HepG2 (cell line): Measurements from ENCODE around the gene PIEZO2. TPM values are rescaled to one million over a fixed set of nuclear protein-coding genes. Genes with fewer than 3 reads are reported as not detected.
A peak's percentile ranks its signal among the peaks of the same experiment; 100 is the strongest.

Source experiments
- ATAC-seq: fragments of 200-7000 bp; cut with Tn5 transposase; 3 replicates; pipeline ENCODE4 v1.9.1; 2020; ENCODE audit warnings: mild to moderate bottlenecking, moderate library complexity
- BruUV-seq: library from RNA; stranded (reverse); fragments of 400-500 nt; replicated peaks from 2 replicates; lab custom pipeline; 2021; lab: Mats Ljungman, UMichigan
- CTCF ChIA-PET: fragments of 300-600 bp; formaldehyde crosslinking; extraction: SDS; loops from one replicate; lab custom pipeline; 2021; ENCODE audit warnings: low total read pairs, inconsistent platforms, low intra/inter-chr PET ratio; lab: Yijun Ruan, JAX
- POLR2A ChIA-PET: fragments of 350-600 bp; sonication (Branson Sonifier 250); formaldehyde crosslinking; loops from one replicate; lab custom pipeline; 2020; ENCODE audit warnings: antibody characterized with exemption, inconsistent platforms; lab: Yijun Ruan, JAX
- DNase-seq: peaks from one replicate; pipeline ENCODE4 v3.0.0-alpha.2; 2015; ENCODE audit warnings: low spot score
- FAIRE-seq: peaks from 3 replicates; lab custom pipeline; 2011; peaks lifted over from hg19 to GRCh38; lab: Jason Lieb, UNC
- H2AFZ ChIP-seq: one replicate; pipeline ENCODE4 v1.6.1; 2011; ENCODE audit warnings: low read length, inconsistent platforms
- H3K27ac ChIP-seq: fragments of 300-600 bp; 3 replicates; pipeline ENCODE4 v1.8.0; 2011; ENCODE audit warnings: mixed run types, mild to moderate bottlenecking, mixed read lengths, low read length, inconsistent platforms; ENCODE audit not compliant: insufficient read depth; ENCODE audit errors: extremely low read length
- H3K27me3 ChIP-seq, 2 experiments: fragments of 200-600 bp in 1 of 2; 2 replicates in 1 of 2; 3 replicates in 1 of 2; pipeline versions ENCODE4 v1.6.0 to v1.8.0; 2011; ENCODE audit warnings: low read length in 2 of 2, mild to moderate bottlenecking in 2 of 2, moderate library complexity in 2 of 2, inconsistent platforms in 1 of 2; ENCODE audit not compliant: insufficient read depth in 2 of 2, control insufficient read depth in 1 of 2
- H3K36me3 ChIP-seq, 2 experiments: fragments of 200-600 bp in 1 of 2; replicated peaks in 1 of 2; 2 replicates in 1 of 2; 3 replicates in 1 of 2; pipeline versions ENCODE4 v1.5.1 to v1.8.0; 2011; ENCODE audit warnings: low read length in 2 of 2, inconsistent platforms in 1 of 2; ENCODE audit not compliant: insufficient read depth in 2 of 2, control insufficient read depth in 1 of 2
- H3K4me1 ChIP-seq: 2 replicates; pipeline ENCODE4 v1.5.1; 2012; ENCODE audit warnings: low read length, inconsistent platforms; ENCODE audit not compliant: insufficient read depth
- H3K4me2 ChIP-seq: 2 replicates; pipeline ENCODE4 v1.6.0; 2011; ENCODE audit warnings: low read depth, low read length, inconsistent platforms
- H3K4me3 ChIP-seq, 3 experiments: fragments of 200-600 bp in 1 of 3; sonication (generic), shearing (Covaris generic) in 1 of 3; replicated peaks in 1 of 3; 2 replicates each; pipeline ENCODE4 v1.5.1; 2011 to 2016; ENCODE audit warnings: low read length in 3 of 3, inconsistent platforms in 2 of 3, low read depth in 2 of 3, mild to moderate bottlenecking in 2 of 3, control low read depth in 1 of 3, mixed read lengths in 1 of 3; ENCODE audit not compliant: insufficient read depth in 1 of 3
- H3K79me2 ChIP-seq: one replicate; pipeline ENCODE4 v1.6.1; 2011; ENCODE audit warnings: low read length, inconsistent platforms; ENCODE audit not compliant: insufficient read depth
- H3K9ac ChIP-seq: 2 replicates; pipeline ENCODE4 v1.6.0; 2011; ENCODE audit warnings: mild to moderate bottlenecking, low read depth, low read length, inconsistent platforms; ENCODE audit not compliant: insufficient read depth
- H3K9me3 ChIP-seq: 2 replicates; pipeline ENCODE4 v1.5.1; 2012; ENCODE audit warnings: mild to moderate bottlenecking, low read length
- H4K20me1 ChIP-seq: 2 replicates; pipeline ENCODE4 v1.6.0; 2011; ENCODE audit warnings: inconsistent platforms, mild to moderate bottlenecking, low read length, moderate library complexity; ENCODE audit not compliant: insufficient read depth
- BCL6 ChIP-seq: IDR thresholded peaks from 2 replicates; pipeline ENCODE4 v1.6.1; 2016; ENCODE audit warnings: missing genetic modification reagents, missing compliant biosample characterization
- HMG20A ChIP-seq: IDR thresholded peaks from 2 replicates; pipeline ENCODE4 v1.6.1; 2016; ENCODE audit warnings: borderline replicate concordance
- NCOA1 ChIP-seq: sonication (generic); formaldehyde crosslinking; IDR thresholded peaks from 2 replicates; pipeline ENCODE4 v1.9.0; 2021; ENCODE audit warnings: missing genetic modification reagents
- RFXANK ChIP-seq: IDR thresholded peaks from 2 replicates; pipeline ENCODE4 v1.6.1; 2016
- SCMH1 ChIP-seq: sonication (generic); formaldehyde crosslinking; IDR thresholded peaks from 2 replicates; pipeline ENCODE4 v1.9.0; 2021; ENCODE audit warnings: missing genetic modification reagents, mild to moderate bottlenecking, borderline replicate concordance
- SKI ChIP-seq: fragments of 450-650 bp; IDR thresholded peaks from one replicate; pipeline ENCODE4 v1.6.1; 2018; ENCODE audit warnings: mild to moderate bottlenecking; ENCODE audit not compliant: partially characterized antibody
- SMAD3 ChIP-seq: sonication (generic); formaldehyde crosslinking; IDR thresholded peaks from 2 replicates; pipeline ENCODE4 v1.4.0; 2020; ENCODE audit warnings: missing genetic modification reagents
- SMYD3 ChIP-seq: sonication (generic); formaldehyde crosslinking; IDR thresholded peaks from 2 replicates; pipeline ENCODE4 v1.8.1; 2023; ENCODE audit warnings: mild to moderate bottlenecking, missing genetic modification reagents
- TBP ChIP-seq: sonication (generic); formaldehyde crosslinking; IDR thresholded peaks from 2 replicates; pipeline ENCODE4 v1.5.0; 2020; ENCODE audit warnings: missing genetic modification reagents
- ZNF44 ChIP-seq: sonication (generic); formaldehyde crosslinking; IDR thresholded peaks from 2 replicates; pipeline ENCODE4 v1.5.1; 2020; ENCODE audit warnings: mild to moderate bottlenecking, missing genetic modification reagents
- ZNF614 ChIP-seq: IDR thresholded peaks from 2 replicates; pipeline ENCODE4 v1.6.1; 2018; ENCODE audit warnings: missing biosample characterization, missing genetic modification reagents, inconsistent platforms, borderline replicate concordance
- WGBS: methylation state at CpG from one replicate; pipeline ENCODE4 v1.1.6; 2017; ENCODE audit warnings: low lambda C conversion rate; 5-methylcytosine and 5-hydroxymethylcytosine counted together
- in situ Hi-C: cut with HindIII; loops from 2 replicates; pipeline ENCODE4 v1.10.0; 2017; ENCODE audit warnings: low pct_unique_long_range_greater_than_20kb; ENCODE audit not compliant: extremely low pct_ligation_motif_present
- intact Hi-C: fragments of 100-400 bp; cut with micrococcal nuclease; formaldehyde crosslinking; loops from one replicate; pipeline ENCODE4 v1.10.0; 2022; ENCODE audit not compliant: unreplicated experiment
- polyA plus RNA-seq, 8 experiments: library from polyadenylated mRNA; depleted of rRNA in 3 of 8; stranded (reverse) in 7 of 8; unstranded in 1 of 8; fragments of >200 nt; fragmentation: Illumina TruSeq in 4 of 8; extraction: Trizol in 4 of 8; gene quantifications; 2 replicates each; pipeline versions ENCODE4 v1.2.1 to v1.2.3, GENCODE V29; 2011 to 2016; ENCODE audit warnings: low read depth in 4 of 8, missing spikeins in 1 of 8, mixed read lengths in 1 of 8; ENCODE audit not compliant: insufficient read depth in 1 of 8
- total RNA-seq, 5 experiments: library from RNA; depleted of rRNA; stranded (reverse); fragments of >200 nt; fragmentation: Illumina TruSeq; extraction: Trizol; gene quantifications; 2 replicates each; pipeline ENCODE4 v1.2.3, GENCODE V29; 2016; ENCODE audit warnings: low read depth in 1 of 5
- TF ChIP-seq, protein P1 (sequence below): IDR thresholded peaks from 2 replicates; pipeline ENCODE4 v1.4.0; 2020; ENCODE audit warnings: mild to moderate bottlenecking, missing genetic modification reagents
- TF ChIP-seq, protein P2 (sequence below), 2 experiments: sonication (generic) in 1 of 2; formaldehyde crosslinking in 1 of 2; IDR thresholded peaks; 2 replicates each; pipeline versions ENCODE4 v1.6.1 to v1.9.0; 2014 to 2022; ENCODE audit warnings: antibody characterized with exemption in 1 of 2, borderline replicate concordance in 1 of 2, inconsistent platforms in 1 of 2, low read depth in 1 of 2, missing genetic modification reagents in 1 of 2

PIEZO2 gene
- total and polyA plus RNA-seq, 2 of the 13 experiments (the other 11 are each of a cell fraction or from before 2014, with no cell fraction given), result 15.2 to 27.2 TPM

DNA sequence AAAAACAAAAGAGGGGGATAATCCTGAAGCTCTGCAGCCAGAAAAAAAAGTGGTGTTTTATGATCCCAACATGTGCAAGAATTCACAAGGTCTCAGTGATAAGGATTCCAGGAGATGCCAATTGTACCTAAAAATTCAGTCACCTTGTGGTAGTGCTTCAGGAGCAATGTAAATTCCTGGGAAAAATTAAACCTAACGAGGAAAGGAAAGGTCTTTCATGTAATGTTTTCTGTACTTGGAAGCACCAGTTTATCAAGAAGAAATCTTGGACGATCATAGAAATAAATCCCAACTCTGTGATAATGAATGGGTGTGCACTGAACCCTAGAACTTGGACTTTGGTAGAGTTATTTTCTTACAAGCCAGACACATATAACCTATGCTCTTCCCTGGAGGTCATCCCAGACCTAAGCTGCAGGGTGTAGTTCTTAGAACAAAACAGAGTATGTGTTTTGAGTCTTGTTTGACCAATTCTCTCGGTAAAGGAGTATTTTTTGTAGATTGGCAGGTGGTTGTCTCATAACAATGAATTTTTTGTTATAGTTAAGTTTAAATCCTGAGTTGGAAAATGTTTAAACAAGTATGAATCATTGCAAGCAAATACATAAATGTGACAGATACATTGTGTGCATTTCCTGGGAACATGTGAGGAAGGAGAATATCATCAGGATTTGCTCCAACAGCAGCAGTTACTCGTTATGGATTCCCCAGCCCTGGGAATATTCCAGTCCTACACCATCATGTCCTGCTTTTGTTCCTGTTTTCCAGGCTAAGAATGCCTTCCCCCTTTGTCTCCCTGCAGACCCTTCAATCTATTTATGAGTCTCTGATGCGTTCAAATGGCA is 399.0 kb downstream of the PIEZO2 start:
- CTCF ChIA-PET, result no interaction called here
- H3K79me2 ChIP-seq, result no peaks in the 10 kb centered on the region
- H3K9ac ChIP-seq, result no peak overlapping the region
- 48% methylated on average over 5 of the region's 5 CpGs for WGBS
- H2AFZ ChIP-seq, result no peak overlapping the region
- POLR2A ChIA-PET, result no interaction called here
- H3K9me3 ChIP-seq, result no peaks in the 10 kb centered on the region
- H3K27me3 ChIP-seq, result no peaks in the 10 kb centered on the region
- peak; percentile 60 for DNase-seq
- no peak overlapping the region for H3K4me3 ChIP-seq
- peak; percentile 64; the same call in 2 of the 3 replicates for ATAC-seq
- FAIRE-seq, result no peak
- peaks cover 21% of the 10 kb centered on the region for H3K4me1 ChIP-seq
- BruUV-seq, result no TSS peak
- H3K4me2 ChIP-seq, result no peak overlapping the region
- H3K36me3 ChIP-seq, result peaks cover 1 to 5% of the 10 kb centered on the region in 2 experiments; a peak in 1 of 5 replicates
- H4K20me1 ChIP-seq, result no peaks in the 10 kb centered on the region
- in situ Hi-C loops, result no loop called here
- intact Hi-C loops, result no loop called here
- no peak overlapping the region for H3K27ac ChIP-seq
- TF ChIP-seq SCMH1 (CRISPR knock-in tag) (no peak), NCOA1 (CRISPR knock-in tag) (no peak), ZNF44 (CRISPR knock-in tag) (no peak), BCL6 (CRISPR knock-in tag) (0 out of 2 replicates have a peak, but pooled peaks have one; percentile 12), RFXANK (CRISPR knock-in tag) (no peak), ZNF614 (CRISPR knock-in tag) (no peak), SKI (no peak), SMYD3 (CRISPR knock-in tag) (no peak), SMAD3 (CRISPR knock-in tag) (no peak), HMG20A (CRISPR knock-in tag) (peak; percentile 33; the same call in 1 of the 2 replicates), TBP (no peak)
- TF ChIP-seq, protein P1, sequence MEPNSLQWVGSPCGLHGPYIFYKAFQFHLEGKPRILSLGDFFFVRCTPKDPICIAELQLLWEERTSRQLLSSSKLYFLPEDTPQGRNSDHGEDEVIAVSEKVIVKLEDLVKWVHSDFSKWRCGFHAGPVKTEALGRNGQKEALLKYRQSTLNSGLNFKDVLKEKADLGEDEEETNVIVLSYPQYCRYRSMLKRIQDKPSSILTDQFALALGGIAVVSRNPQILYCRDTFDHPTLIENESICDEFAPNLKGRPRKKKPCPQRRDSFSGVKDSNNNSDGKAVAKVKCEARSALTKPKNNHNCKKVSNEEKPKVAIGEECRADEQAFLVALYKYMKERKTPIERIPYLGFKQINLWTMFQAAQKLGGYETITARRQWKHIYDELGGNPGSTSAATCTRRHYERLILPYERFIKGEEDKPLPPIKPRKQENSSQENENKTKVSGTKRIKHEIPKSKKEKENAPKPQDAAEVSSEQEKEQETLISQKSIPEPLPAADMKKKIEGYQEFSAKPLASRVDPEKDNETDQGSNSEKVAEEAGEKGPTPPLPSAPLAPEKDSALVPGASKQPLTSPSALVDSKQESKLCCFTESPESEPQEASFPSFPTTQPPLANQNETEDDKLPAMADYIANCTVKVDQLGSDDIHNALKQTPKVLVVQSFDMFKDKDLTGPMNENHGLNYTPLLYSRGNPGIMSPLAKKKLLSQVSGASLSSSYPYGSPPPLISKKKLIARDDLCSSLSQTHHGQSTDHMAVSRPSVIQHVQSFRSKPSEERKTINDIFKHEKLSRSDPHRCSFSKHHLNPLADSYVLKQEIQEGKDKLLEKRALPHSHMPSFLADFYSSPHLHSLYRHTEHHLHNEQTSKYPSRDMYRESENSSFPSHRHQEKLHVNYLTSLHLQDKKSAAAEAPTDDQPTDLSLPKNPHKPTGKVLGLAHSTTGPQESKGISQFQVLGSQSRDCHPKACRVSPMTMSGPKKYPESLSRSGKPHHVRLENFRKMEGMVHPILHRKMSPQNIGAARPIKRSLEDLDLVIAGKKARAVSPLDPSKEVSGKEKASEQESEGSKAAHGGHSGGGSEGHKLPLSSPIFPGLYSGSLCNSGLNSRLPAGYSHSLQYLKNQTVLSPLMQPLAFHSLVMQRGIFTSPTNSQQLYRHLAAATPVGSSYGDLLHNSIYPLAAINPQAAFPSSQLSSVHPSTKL (CRISPR knock-in tag), result peak; percentile 73
- TF ChIP-seq, protein P2, sequence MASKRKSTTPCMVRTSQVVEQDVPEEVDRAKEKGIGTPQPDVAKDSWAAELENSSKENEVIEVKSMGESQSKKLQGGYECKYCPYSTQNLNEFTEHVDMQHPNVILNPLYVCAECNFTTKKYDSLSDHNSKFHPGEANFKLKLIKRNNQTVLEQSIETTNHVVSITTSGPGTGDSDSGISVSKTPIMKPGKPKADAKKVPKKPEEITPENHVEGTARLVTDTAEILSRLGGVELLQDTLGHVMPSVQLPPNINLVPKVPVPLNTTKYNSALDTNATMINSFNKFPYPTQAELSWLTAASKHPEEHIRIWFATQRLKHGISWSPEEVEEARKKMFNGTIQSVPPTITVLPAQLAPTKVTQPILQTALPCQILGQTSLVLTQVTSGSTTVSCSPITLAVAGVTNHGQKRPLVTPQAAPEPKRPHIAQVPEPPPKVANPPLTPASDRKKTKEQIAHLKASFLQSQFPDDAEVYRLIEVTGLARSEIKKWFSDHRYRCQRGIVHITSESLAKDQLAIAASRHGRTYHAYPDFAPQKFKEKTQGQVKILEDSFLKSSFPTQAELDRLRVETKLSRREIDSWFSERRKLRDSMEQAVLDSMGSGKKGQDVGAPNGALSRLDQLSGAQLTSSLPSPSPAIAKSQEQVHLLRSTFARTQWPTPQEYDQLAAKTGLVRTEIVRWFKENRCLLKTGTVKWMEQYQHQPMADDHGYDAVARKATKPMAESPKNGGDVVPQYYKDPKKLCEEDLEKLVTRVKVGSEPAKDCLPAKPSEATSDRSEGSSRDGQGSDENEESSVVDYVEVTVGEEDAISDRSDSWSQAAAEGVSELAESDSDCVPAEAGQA (IDR thresholded peaks at IDR 0.05; ENCODE audit: low read depth), result no peak
- TF ChIP-seq, protein P2 (CRISPR knock-in tag; IDR thresholded peaks at IDR 0.05; ENCODE audit: borderline replicate concordance), result no peak
